CD4-positive, alpha-beta T cell treated with Interleukin-12 subunit alpha and Interleukin-12 subunit beta, for 1 hour (primary cell): Measurements from ENCODE around the gene SLC14A1.
"Not testable (repeated sequence)": the region's sequence is repeated elsewhere in the genome, so short reads cannot be mapped to it uniquely, and the experiment has no call there.

ENCODE experiments used
- DNase-seq: peaks from one replicate; pipeline ENCODE4 v3.0.0-alpha.2; 2020

The SLC14A1 gene

GRCh38 chr18:45724601-45725000 is 620 bp downstream of the SLC14A1 start:
- DNase-seq = no peak

- no peak for DNase-seq
These were observed 1.4 kb downstream of the SLC14A1 start for GRCh38 chr18:45725336-45725735.

- no peak for DNase-seq
These were observed 2.6 kb downstream of the SLC14A1 start for GRCh38 chr18:45726603-45727002.

- no peak for DNase-seq
These were observed 3.1 kb downstream of the SLC14A1 start for GRCh38 chr18:45727068-45727467.

DNA sequence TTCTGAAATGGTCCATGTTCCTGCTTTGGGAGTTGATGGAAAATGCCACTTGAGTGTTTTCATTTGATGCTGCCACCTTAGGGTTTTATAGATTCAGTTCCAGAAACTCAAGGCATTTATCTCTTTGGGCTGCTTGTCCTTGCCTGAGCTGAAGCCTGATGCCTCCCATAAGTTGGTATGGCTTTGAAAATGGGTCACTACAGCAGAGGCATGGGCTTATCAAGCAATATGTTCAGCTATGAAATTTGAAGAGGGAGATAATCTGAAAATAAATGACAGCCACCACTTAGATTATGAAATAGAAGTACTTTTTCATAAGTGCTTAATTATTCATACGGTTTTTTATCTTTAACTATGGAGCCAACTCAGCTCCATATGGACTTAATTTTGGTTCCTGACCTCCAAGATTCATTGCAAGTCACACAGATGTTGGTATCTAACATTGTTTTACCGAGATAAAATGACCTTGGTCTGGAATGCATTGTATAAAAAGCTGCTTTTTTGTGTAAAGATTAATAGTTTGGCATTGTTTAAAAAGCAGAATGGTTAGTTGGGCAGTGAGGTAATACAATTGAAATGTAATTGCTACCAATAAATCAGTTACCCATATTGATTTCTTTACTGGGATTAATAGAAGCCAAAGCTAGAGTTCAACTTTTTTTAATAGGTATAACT is 4.5 kb downstream of the SLC14A1 start:
- no peak for DNase-seq

- no peak for DNase-seq
These were observed 7.0 kb downstream of the SLC14A1 start for GRCh38 chr18:45730832-45731575.

GRCh38 chr18:45731716-45732115 is 7.7 kb downstream of the SLC14A1 start:
- DNase-seq = no peak

DNA sequence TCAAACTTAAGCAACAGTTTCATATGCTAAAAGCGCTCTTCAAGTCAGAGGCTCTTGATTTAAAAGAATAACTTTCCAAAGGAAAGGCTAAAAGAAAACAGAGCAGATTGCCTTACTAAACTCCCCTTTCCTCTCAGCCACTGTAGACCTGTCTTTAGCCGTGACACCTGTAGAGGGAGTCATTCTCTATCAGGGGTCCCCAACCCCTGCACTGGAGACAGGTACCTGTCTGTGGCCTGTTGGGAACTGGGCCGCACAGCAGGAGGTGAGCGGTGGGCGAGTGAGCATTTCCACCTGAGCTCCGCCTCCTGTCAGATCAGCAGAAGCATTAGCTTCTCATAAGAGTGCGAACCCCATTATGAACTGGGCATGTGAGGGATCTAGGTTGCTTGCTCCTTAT is 9.6 kb downstream of the SLC14A1 start:
- DNase-seq = no peak

- no peak for DNase-seq
These were observed 10.5 kb downstream of the SLC14A1 start for GRCh38 chr18:45734505-45734904.

DNA sequence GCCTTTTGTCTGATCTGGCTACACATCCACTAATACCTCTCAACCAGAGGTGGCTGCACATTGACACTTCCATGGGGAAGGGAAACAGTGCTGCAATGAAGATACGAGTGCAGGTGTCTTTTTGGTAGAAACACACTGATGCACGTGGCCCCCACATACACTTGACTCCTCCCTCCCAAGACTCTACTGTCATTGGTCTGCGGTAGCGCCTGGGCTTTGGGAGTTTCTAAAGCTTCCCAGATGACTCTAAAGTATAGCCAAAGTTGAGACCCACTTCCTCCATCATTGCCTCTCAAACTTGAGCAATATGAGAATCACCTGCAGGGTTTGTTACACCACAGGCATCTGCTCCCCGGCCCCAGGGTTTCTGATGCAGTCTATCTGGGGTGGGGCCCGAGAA is 11.0 kb downstream of the SLC14A1 start:
- no peak for DNase-seq

GRCh38 chr18:45738660-45739059 is 14.7 kb downstream of the SLC14A1 start:
- no peak for DNase-seq

DNA sequence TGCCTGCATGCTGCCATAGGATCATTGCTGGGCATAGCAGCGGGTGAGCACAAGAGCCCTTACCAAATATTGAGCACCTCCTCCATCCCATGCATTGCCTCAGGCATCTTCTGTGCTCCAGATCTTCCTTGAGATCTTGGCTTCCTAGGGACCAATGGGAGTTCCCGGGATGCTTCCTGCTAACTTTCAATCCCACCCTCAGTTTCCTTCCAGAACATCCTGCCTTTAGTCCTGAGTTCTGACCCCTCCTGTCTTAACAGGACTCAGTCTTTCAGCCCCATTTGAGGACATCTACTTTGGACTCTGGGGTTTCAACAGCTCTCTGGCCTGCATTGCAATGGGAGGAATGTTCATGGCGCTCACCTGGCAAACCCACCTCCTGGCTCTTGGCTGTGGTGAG is 15.3 kb downstream of the SLC14A1 start:
- no peak for DNase-seq

DNA sequence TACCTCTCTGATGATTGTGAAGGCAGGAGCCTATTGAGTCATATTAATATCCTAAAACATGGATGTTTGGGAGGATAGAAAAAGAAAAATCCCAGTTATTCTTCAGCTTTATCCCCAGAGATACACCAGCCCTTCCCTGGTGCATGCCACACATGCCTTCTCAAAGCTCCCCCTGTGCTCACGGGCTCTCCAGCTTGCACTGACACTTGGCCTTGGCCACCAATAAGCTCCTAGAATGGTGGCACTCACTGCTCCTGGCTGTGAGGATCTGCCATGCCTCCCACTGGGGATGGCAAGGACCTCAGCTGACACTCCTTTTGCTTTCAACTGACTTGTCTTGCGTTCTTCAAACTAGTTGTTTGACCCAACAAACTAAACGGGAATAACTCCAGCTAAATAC is 15.9 kb downstream of the SLC14A1 start:
- no peak for DNase-seq

- DNase-seq = no peak
These were observed 17.1 kb downstream of the SLC14A1 start for GRCh38 chr18:45741056-45741455.

DNA sequence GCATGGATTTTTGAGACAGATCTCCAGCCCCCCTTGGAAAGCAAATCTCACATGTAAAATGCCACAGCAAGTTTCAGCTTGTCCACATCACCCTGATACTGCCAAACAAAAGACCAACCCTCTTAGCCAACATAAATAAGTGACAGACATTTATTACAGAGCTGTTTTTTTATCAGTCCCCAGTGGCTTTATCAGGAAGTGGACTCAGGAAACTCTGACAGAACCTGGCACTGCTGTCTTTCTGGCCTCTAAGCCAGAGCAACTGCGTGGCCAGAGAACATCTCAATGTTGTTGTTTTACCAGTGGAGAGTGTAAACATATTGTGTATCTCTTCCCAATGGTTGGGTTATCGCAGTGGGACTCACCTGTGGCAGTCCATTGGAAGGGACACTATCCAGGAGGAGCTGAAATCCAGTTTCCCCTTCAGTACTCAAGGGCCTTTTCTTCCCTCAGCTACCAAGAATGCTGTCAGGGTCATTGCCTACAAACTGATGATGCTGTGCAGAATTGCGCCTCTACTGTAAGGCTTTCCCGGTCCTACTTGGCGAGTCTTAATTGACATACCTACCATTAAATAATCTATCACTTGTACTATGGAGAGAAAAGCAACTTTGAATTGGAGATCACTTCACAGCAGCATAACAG is 22.0 kb downstream of the SLC14A1 start:
- no peak for DNase-seq

GRCh38 chr18:45748501-45748900 is 24.5 kb downstream of the SLC14A1 start:
- no peak for DNase-seq

DNA sequence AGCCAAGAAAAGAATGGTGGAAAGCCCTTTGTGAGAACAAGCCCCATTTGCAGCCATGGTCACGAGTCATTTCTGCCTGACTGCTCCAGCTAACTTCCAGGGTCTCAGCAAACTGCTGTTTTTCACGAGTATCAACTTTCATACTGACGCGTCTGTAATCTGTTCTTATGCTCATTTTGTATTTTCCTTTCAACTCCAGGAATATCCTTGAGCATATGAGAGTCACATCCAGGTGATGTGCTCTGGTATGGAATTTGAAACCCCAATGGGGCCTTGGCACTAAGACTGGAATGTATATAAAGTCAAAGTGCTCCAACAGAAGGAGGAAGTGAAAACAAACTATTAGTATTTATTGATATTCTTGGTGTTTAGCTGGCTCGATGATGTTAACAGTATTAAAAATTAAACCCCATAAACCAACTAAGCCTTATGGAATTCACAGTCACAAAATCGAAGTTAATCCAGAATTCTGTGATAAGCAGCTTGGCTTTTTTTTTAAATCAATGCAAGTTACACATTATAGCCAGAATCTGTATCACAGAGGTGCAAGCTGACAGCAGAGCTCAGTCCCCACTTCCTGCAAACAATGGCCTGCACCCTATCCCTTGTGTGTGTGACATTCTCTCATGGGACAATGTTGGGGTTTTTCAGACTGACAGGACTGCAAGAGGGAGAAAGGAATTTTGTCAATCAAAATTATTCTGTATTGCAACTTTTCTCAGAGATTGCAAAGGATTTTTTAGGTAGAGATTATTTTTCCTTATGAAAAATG is 26.1 kb downstream of the SLC14A1 start:
- DNase-seq = no peak

DNA sequence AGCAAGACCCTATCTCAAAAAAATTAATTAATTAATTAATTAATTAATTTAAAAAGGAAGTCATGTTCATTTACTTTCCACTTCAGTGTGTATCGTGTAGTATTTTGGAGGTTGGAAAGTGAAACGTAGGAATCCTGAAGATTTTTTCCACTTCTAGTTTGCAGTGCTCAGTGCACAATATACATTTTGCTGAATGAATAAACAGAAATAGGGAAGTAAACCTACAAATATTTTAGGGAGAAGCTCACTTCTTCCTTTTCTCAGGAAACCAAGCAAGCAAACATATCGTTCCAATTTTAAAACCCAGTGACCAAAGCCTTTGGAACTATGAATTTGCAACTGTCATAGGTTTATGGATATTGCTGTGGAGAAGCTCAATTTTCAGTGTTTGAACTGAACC is 27.8 kb downstream of the SLC14A1 start:
- no peak for DNase-seq

DNA sequence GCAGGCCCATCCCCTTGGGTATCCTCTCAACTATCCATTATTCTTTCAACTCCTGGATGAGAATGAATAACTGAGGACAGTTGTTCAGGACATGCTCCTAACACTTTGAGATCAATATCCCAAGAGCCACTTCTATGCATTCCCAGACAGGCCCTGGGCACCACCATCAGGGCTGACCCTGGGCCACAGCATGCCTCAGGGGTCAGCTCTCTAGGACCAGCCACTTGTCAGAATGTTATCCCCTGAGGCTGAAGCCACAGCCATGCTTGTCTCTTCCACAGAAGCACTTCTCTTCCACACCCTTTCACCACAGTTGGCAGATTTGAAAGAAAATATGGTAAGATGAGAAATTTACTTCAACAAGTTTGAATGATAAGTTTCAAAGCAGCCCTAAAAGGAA is 28.7 kb downstream of the SLC14A1 start:
- no peak for DNase-seq

DNA sequence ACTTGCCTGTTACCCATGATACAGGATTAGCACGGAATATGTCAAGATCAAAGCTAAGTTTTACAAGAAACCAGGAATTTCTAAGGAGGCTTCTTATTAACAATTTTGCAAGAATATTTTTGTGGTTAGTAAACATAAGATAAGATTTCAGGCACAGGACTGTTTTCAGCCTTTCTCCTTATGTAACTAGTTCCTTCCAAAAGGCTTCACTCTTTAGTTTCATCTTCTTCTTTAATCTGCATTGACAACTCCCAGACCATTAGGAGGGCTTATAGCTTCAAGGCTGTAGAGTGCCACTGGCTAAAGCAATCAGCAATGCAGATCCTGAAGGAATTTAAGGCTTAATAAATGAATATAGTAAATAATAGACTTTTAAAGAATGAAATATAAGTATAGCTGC is 29.3 kb downstream of the SLC14A1 start:
- DNase-seq = no peak

- no peak for DNase-seq
These were observed 32.0 kb downstream of the SLC14A1 start for GRCh38 chr18:45755934-45756333.

DNA sequence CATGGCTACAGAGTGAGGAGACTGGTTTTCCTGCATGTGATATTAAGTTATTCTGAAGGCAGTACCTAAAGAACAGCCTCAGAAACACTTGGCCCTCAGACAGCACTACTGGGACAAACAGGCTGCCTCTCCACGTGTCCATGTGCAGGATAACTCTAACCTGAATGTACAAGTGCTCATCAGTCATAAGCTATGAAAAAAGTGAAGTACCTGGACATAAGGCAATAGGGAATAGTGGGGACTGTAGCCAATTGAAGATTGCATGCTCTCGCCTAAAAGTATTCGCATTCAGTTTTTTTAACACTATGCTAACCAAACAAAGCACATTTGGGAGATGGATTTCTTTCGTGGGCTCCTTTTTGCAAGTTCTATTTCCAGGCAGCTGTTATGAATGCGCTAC is 33.0 kb downstream of the SLC14A1 start:
- DNase-seq = no peak

DNA sequence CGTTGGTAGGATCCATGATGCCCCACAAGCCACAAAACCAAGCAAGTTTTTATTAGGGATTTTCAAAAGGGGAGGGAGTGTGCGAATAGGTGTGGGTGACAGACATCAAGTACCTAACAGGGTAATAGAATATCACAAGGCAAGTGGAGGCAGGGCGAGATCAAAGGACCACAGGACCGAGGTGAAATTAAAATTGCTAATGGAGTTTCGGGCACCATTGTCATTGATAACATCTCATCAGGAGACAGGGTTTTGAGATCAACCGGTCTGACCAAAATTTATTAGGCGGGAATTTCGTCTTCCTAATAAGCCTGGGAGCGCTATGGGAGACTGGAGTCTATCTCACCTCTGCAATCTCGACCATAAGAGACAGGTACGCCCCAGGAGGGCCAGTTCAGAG is 33.7 kb downstream of the SLC14A1 start:
- DNase-seq = not testable (repeated sequence)
